HEK293T (cell line): Measurements from ENCODE around the gene CTNNA3.

Experiments used
- BHLHE40 ChIP-seq: fragments of 450-650 bp; IDR thresholded peaks from 2 replicates; pipeline ENCODE4 v1.6.1; 2016; ENCODE audit warnings: mild to moderate bottlenecking, moderate library complexity, borderline replicate concordance
- ELF4 ChIP-seq: fragments of 450-650 bp; IDR thresholded peaks from 2 replicates; pipeline ENCODE4 v1.6.1; 2017; ENCODE audit warnings: antibody characterized with exemption
- FOXA1 ChIP-seq: fragments of 450-650 bp; IDR thresholded peaks from 2 replicates; pipeline ENCODE4 v1.6.1; 2016; ENCODE audit warnings: mild to moderate bottlenecking
- FOXK2 ChIP-seq: fragments of 450-650 bp; IDR thresholded peaks from 2 replicates; pipeline ENCODE4 v1.6.1; 2016; ENCODE audit warnings: mild to moderate bottlenecking
- HDGF ChIP-seq: fragments of 450-650 bp; IDR thresholded peaks from 2 replicates; pipeline ENCODE4 v1.6.1; 2017; ENCODE audit warnings: antibody characterized with exemption, borderline replicate concordance
- NFRKB ChIP-seq: fragments of 450-650 bp; IDR thresholded peaks from 2 replicates; pipeline ENCODE4 v1.6.1; 2016; ENCODE audit warnings: mild to moderate bottlenecking, moderate library complexity
- SP1 ChIP-seq: fragments of 450-650 bp; IDR thresholded peaks from 2 replicates; pipeline ENCODE4 v1.6.1; 2017
- SUZ12 ChIP-seq: fragments of 450-650 bp; IDR thresholded peaks from 2 replicates; pipeline ENCODE4 v1.6.1; 2016; ENCODE audit warnings: mild to moderate bottlenecking
- ZNF384 ChIP-seq: fragments of 450-650 bp; IDR thresholded peaks from 2 replicates; pipeline ENCODE4 v1.6.1; 2016

- no peak for TF ChIP-seq SUZ12
- no peak for TF ChIP-seq FOXK2
- no peak for TF ChIP-seq BHLHE40
- no peak for TF ChIP-seq ZNF384
- TF ChIP-seq SP1 = no peak
- no peak for TF ChIP-seq FOXA1
- TF ChIP-seq ELF4 = no peak
- TF ChIP-seq HDGF = no peak
- no peak for TF ChIP-seq NFRKB
Observed at GRCh38 chr10:65894961-65895360, 1801.0 kb downstream of the CTNNA3 start.
